ENCODE measurements around the gene KLRF1.

DNA sequence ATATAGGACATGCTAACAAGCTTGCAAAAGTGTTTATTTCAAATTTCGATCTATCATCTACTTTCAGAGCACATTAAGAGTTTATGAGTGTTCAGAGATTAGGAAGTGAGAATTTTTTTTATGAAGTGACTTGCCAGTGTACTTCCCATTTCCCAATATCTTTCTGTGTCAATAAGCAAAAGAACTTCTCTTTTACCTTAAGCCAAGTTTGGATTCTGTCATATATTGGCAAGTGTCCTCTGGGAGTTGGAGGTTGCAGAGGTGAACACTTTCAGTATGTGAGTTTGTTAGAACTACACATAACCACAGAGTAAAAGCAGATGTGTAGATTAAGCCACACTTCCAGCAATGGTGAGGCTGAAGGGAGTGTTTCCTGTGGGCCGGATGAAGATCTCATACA lies 16.6 kb upstream of the KLRF1 start:
- TF ChIP-seq, protein P1, sequence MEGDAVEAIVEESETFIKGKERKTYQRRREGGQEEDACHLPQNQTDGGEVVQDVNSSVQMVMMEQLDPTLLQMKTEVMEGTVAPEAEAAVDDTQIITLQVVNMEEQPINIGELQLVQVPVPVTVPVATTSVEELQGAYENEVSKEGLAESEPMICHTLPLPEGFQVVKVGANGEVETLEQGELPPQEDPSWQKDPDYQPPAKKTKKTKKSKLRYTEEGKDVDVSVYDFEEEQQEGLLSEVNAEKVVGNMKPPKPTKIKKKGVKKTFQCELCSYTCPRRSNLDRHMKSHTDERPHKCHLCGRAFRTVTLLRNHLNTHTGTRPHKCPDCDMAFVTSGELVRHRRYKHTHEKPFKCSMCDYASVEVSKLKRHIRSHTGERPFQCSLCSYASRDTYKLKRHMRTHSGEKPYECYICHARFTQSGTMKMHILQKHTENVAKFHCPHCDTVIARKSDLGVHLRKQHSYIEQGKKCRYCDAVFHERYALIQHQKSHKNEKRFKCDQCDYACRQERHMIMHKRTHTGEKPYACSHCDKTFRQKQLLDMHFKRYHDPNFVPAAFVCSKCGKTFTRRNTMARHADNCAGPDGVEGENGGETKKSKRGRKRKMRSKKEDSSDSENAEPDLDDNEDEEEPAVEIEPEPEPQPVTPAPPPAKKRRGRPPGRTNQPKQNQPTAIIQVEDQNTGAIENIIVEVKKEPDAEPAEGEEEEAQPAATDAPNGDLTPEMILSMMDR (IDR thresholded peaks at IDR 0.05) = no peak
- no peak for TF ChIP-seq POLR2A (IDR thresholded peaks at IDR 0.05)
